ENCODE measurements around the gene ARRB2.
"Not testable (repeated sequence)": the region's sequence is repeated elsewhere in the genome, so short reads cannot be mapped to it uniquely, and the experiment has no call there.

The ARRB2 gene

GRCh38 chr17:4709794-4710692 lies at the start of gene ARRB2:
Gene ARRB2, plus strand, starts transcription at chr17:4710632. Its CDS starts 90 bp downstream, at chr17:4710722.
- DNase-seq: peak; percentile 98

DNA sequence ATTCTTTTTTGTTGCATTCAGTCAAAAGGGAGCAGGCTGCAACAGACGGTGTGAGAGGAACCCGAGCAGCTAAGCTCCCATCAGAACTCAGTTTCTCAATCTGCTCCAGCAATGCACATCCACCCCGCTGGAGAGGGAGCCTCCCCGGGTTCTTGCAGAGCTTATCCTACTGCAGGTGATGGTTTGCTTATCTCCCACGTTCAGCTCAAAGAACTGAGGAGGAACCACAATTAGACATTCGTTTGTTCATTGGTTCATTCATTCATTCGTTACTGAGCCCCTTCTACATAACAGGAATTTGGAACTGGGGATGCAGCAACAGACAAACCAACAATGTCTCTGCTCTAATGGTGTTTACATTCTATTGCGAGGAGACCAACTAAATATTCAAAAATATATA lies 46.7 kb upstream of the ARRB2 start:
- DNase-seq: no peak

DNA sequence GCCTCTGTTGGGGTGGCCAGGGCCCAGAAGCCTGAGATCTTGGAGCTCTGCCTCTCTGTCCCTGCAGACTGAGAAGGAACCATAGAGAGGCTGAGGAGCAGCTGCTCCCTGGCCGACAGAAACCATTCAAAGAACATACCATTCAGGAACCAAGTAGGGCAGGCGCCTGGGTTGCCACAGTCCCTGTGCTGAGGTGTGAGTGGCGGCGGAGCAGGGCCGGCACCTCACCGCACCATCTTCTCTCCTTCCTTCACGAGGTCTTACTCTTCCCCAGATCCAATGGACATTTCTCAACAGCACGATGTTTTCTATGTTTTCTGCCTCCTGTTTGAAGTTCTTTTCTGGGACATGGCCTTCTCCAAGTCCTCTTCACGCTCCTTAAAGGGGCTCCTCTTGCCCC lies 46.2 kb upstream of the ARRB2 start:
- DNase-seq: no peak

GRCh38 chr17:4665027-4665426 lies 45.4 kb upstream of the ARRB2 start:
- no peak for DNase-seq

GRCh38 chr17:4666296-4666695 lies 44.1 kb upstream of the ARRB2 start:
- no peak for DNase-seq

- DNase-seq: no peak
These were observed 43.3 kb upstream of the ARRB2 start for GRCh38 chr17:4667166-4667565.

GRCh38 chr17:4672055-4672630 lies 38.3 kb upstream of the ARRB2 start:
- DNase-seq: no peak

DNA sequence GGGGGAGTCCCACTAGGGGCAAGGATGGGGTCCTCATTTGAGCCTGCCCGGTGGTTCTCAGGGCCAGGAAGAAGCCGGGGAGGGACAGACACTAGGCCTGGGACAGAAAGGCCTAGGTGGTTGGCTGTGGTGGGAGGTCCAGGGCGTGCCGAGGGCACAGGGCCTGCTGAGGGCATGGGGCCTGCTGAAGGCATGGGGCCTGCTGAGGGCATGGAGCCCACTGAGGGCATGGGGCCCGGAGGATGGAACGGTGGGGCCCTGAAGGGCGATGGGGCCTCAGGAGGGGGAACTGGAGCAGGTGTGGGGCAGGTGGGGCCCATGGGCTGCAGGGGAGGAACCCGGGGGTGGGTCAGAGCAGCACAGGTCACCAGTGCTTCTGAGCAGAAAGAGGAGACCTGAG lies 37.7 kb upstream of the ARRB2 start:
- no peak for DNase-seq

- no peak for DNase-seq
These were observed 37.3 kb upstream of the ARRB2 start for GRCh38 chr17:4673169-4673568.

- DNase-seq: no peak
These were observed 36.3 kb upstream of the ARRB2 start for GRCh38 chr17:4673986-4674684.

GRCh38 chr17:4674685-4674998 lies 35.8 kb upstream of the ARRB2 start:
- no peak for DNase-seq

DNA sequence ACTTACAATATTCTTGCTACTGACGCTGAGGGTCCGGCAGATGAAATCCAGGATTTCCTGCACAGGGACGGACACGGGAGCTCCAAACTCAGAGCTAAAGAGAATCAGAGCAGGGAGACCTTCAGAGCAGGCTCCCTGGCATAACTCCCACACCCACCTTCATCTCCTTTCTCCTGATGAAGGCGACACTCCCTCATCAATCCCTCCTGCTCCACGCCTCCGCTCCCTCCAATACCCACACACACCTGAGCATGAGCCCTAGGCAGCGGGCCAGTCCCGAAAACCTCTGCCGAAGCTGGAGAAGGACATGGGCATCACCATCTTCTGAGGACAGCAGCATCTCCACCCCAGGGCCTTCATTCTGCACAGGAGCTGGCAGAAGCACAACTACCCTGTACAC lies 34.6 kb upstream of the ARRB2 start:
- no peak for DNase-seq

DNA sequence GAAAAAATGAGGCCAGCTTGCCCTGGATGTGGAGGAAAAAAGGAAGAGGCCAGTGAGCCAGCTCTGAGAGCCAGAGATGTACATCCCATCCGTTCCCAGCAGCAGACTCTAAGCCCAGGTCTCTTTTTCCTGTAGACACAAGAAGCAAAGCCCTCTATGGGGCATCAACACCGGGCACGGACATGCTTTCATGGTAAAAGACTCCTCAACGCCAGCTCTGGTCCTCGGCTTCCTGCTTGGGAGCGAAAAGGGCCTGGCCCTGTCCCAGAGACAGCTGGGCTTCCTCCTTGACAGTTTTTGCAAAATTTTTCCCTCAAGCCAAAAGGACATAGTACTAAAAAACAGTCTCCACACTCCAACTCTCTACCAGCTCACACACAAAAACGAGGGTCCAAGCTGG lies 33.6 kb upstream of the ARRB2 start:
- no peak for DNase-seq

GRCh38 chr17:4678448-4679026 lies 31.9 kb upstream of the ARRB2 start:
- DNase-seq: no peak

DNA sequence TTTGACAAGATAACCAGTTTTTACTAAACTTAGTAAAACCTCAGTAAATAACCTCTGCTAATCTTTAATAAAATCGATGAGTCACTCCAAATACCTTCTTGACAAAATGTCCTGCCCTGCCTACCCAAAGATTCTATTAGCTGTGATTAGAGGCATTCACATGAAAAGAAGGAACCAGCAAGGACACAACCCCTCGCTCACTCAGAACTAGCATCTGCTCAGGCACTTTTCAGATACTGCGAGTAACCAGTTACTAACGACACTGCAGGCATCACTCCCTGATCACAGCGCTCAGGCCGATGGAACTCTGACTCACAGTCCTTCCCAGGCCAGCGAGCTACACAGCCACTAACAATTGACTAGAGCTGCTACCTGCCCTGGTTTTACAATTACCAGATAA lies 30.8 kb upstream of the ARRB2 start:
- DNase-seq: no peak

DNA sequence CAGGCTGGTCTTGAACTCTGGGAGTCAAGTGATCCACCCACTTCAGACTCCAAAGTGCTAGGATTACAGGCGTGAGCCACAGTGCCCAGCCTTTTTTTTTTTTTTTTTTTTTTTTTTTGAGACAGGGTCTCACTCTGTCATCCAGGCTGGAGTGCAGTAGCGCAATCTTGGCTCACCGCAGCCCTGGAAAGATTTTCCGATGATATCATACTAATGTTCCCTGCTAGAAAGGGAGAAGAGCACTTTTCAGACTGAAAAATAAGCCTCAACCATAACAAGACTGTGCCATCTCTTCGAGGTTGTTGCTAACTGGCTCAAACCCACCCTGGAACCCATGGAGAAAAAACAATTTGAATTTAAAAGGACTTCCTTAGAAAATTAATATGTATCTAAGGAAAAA lies 26.7 kb upstream of the ARRB2 start:
- not testable (repeated sequence) for DNase-seq

DNA sequence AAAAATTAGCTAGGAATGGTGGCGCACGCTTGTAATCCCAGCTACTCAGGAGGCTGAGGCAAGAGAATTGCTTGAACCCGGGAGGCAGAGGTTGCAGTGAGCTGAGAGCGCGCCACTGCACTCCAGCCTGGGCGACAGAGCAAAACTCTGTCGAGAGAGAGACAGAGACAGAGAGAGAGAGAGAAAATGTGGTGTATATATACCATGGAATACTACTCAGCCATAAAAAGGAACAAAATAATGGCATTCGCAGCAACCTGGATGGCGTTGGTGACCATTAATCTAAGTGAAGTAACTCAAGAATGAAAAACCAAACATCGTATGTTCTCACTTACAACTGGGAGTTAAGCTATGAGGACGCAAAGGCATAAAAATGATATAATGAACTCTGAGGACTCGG lies 20.6 kb upstream of the ARRB2 start:
- not testable (repeated sequence) for DNase-seq

- no peak for DNase-seq
These were observed 19.7 kb upstream of the ARRB2 start for GRCh38 chr17:4690745-4691144.

GRCh38 chr17:4691686-4692085 lies 18.7 kb upstream of the ARRB2 start:
- no peak for DNase-seq

GRCh38 chr17:4693416-4693815 lies 17.0 kb upstream of the ARRB2 start:
- no peak for DNase-seq

DNA sequence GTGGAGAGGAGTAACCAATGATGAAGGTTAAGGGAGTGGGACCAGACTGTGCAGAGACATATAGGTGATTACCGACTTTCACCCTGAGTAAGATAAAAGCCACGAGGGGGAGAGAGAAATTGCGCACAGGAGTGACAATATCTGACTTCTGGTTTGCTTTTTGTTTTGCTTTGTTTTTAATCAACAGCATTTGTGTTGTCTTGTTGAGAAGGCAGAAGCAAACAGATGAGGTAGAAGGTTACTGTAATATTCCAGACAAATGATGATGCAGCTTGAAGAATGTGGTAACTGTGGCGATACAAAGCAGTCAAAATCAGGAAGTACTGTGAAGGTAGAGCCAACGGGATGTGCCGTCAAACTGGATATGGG lies 14.0 kb upstream of the ARRB2 start:
- DNase-seq: no peak

DNA sequence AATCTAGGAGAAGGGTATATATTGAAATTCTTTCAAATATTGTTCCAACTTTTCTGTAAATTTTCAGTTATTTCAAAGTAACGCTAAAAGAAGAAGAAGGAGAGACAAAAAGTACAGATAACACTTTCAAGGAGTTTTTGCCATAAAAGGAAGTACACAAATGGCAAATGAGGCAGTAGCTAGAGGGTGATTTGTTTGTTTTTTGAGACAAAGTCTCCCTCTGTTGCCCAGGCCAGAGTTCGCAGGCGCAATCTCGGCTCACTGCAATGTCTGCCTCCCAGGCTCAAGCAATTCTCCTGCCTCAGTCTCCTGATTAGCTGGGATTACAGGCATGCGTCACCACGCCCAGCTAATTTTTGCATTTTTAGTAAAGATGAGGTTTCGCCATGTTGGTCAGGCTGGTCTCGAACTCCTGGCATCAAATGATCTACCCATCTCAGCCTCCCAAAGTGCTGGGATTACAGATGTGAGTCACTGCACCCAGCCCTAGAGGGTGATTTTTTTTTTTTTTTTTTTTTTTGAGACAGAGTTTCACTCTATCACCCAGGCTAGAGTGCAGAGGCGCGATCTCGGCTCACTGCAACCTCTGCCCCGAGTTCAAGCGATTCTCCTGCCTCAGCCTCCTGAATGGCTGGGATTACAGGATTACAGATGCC lies 10.9 kb upstream of the ARRB2 start:
- DNase-seq: not testable (repeated sequence)

- no peak for DNase-seq
These were observed 9.3 kb upstream of the ARRB2 start for GRCh38 chr17:4701116-4701515.
